Lung (tissue), 12 donors: ENCODE results near the gene MRPL30. TPM values are rescaled to one million over a fixed set of nuclear protein-coding genes. Genes with fewer than 3 reads are reported as not detected.

ENCODE experiments used
- ATAC-seq: fragments of 200-7000 bp; cut with Tn5 transposase; one replicate; pipeline ENCODE4 v1.9.1; 2020; ENCODE audit warnings: moderate number of reproducible peaks; ENCODE audit not compliant: insufficient read depth, low FRiP score
- DNase-seq, 3 donors: peaks; one replicate each; pipeline ENCODE4 v3.0.0-alpha.2; 2013 to 2017
- H3K27ac ChIP-seq, 2 donors: one replicate each; pipeline ENCODE4 v1.5.1; 2013; ENCODE audit warnings: mild to moderate bottlenecking in 2 of 2, moderate library complexity in 2 of 2, control low read depth in 1 of 2, inconsistent platforms in 1 of 2, low read depth in 1 of 2, low read length in 1 of 2
- H3K27me3 ChIP-seq, 3 donors: one replicate each; pipeline ENCODE4 v1.5.1; 2013; ENCODE audit warnings: low read length in 2 of 3; ENCODE audit not compliant: control insufficient read depth in 3 of 3, insufficient read depth in 3 of 3
- H3K36me3 ChIP-seq, 4 donors: one replicate each; pipeline ENCODE4 v1.5.1; 2013; ENCODE audit warnings: low read length in 4 of 4, mild to moderate bottlenecking in 1 of 4, moderate library complexity in 1 of 4; ENCODE audit not compliant: control insufficient read depth in 4 of 4, insufficient read depth in 4 of 4
- H3K4me1 ChIP-seq, 5 donors: one replicate each; pipeline ENCODE4 v1.5.1; 2013; ENCODE audit warnings: low read length in 5 of 5, mild to moderate bottlenecking in 2 of 5, moderate library complexity in 1 of 5; ENCODE audit not compliant: control insufficient read depth in 5 of 5, insufficient read depth in 5 of 5
- H3K4me3 ChIP-seq: one replicate; pipeline ENCODE4 v1.5.1; 2013; ENCODE audit warnings: mild to moderate bottlenecking, control low read depth, moderate library complexity
- H3K9ac ChIP-seq, 2 donors: one replicate each; pipeline ENCODE4 v1.5.1; 2013; ENCODE audit warnings: low read length in 2 of 2, control low read depth in 1 of 2; ENCODE audit not compliant: insufficient read depth in 1 of 2
- H3K9me3 ChIP-seq, 4 donors: one replicate each; pipeline ENCODE4 v1.5.1; 2013; ENCODE audit warnings: low read length in 3 of 4, mild to moderate bottlenecking in 1 of 4, moderate library complexity in 1 of 4; ENCODE audit not compliant: control insufficient read depth in 4 of 4, insufficient read depth in 3 of 4
- WGBS, 2 donors: extraction: QIAGEN DNeasy Blood & Tissue Kit; methylation state at CpG; one replicate each; pipeline ENCODE4 v1.1.7; 2013; 5-methylcytosine and 5-hydroxymethylcytosine counted together
- polyA plus RNA-seq, 2 donors: library from polyadenylated mRNA; stranded (reverse); fragments of 200-250 nt; gene quantifications; one replicate each; pipeline ENCODE4 v1.2.1, GENCODE V29; 2013
- total RNA-seq, 2 donors: library from RNA; depleted of rRNA in 1 of 2; stranded (reverse); fragments of >200 nt in 1 of 2; gene quantifications; one replicate each; pipeline ENCODE4 v1.2.1, GENCODE V29; 2014 to 2021
- TF ChIP-seq, protein P1 (sequence below): IDR thresholded peaks from 2 replicates; pipeline ENCODE4 v1.5.1; 2012; ENCODE audit warnings: mild to moderate bottlenecking; ENCODE audit errors: control extremely low read depth, extremely low read depth
- donor health status: control.
- donor health status: control.
- donor health status: Bipolar disorder and iron deficiency.
- donor health status: healthy.
- donor health status: DM: yes; HTN: yes; CAD: no.

MRPL30 gene
- total and polyA plus RNA-seq, 4 donors, result 15.2 to 34.2 (median 20.0) TPM

DNA sequence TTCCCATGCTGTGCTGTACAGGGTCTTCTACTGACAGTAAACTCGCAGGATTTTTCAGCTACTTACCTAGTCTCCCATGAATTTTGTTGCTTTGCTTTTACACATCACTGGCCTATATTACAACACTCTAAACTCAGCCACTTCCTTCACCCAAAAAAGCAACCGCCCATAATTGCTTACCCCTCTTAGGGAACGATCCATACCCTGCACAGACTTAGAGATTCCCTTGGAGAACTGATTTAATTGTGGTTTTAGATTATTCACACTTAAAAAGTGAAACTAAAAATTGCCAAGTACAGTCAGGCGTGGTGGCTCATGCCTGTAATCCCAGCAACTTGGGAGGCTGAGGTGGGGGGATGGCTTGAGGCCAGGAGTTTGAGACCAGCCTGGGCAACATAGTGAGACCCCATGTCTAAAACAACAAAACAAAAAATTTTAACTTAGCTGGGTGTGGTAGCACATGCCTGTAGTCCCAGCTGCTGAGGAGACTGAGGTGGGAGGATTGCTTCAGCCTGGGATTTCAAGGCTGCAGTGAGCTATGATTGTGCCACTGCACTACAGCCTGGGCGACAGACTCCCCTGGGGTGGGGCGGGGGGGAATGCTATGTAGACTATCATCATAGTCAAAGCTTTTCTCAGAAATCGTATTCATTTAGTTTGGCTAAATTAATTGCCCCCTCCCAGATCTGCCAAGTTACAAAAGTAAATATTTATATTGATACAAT, 19.3 kb downstream of the MRPL30 start:
- 71 to 79% methylated on average over 7 of the region's 7 CpGs for WGBS, 2 donors
- TF ChIP-seq, protein P1, sequence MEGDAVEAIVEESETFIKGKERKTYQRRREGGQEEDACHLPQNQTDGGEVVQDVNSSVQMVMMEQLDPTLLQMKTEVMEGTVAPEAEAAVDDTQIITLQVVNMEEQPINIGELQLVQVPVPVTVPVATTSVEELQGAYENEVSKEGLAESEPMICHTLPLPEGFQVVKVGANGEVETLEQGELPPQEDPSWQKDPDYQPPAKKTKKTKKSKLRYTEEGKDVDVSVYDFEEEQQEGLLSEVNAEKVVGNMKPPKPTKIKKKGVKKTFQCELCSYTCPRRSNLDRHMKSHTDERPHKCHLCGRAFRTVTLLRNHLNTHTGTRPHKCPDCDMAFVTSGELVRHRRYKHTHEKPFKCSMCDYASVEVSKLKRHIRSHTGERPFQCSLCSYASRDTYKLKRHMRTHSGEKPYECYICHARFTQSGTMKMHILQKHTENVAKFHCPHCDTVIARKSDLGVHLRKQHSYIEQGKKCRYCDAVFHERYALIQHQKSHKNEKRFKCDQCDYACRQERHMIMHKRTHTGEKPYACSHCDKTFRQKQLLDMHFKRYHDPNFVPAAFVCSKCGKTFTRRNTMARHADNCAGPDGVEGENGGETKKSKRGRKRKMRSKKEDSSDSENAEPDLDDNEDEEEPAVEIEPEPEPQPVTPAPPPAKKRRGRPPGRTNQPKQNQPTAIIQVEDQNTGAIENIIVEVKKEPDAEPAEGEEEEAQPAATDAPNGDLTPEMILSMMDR, result no peak
- Histone ChIP-seq H3K9ac (no peak overlapping the region), H3K36me3 (peaks cover 5 to 16% (median 11%) of the 10 kb centered on the region in 4 donors), H3K27ac (no peak overlapping the region), H3K9me3 (no peaks in the 10 kb centered on the region), H3K27me3 (no peaks in the 10 kb centered on the region), H3K4me1 (peaks cover 0 to 1% (median 0%) of the 10 kb centered on the region in 5 donors), H3K4me3 (no peak overlapping the region)
- DNase-seq, result no peak
- no peak for ATAC-seq

GRCh38 chr2:99201959-99202678, 21.1 kb downstream of the MRPL30 start:
- WGBS, 2 donors, result 93 to 98% methylated on average over 4 of the region's 4 CpGs

GRCh38 chr2:99205491-99205890, 24.5 kb downstream of the MRPL30 start:
- no peak overlapping the region for H3K9ac ChIP-seq
- no peak for DNase-seq
- WGBS, 2 donors, result 82 to 91% methylated on average over 5 of the region's 5 CpGs
- H3K4me3 ChIP-seq, result no peak overlapping the region
- no peaks in the 10 kb centered on the region for H3K27me3 ChIP-seq
- no peaks in the 10 kb centered on the region for H3K4me1 ChIP-seq
- H3K27ac ChIP-seq, result no peak overlapping the region
- H3K36me3 ChIP-seq, result no peaks in the 10 kb centered on the region
- no peaks in the 10 kb centered on the region for H3K9me3 ChIP-seq
- no peak for ATAC-seq
- TF ChIP-seq, protein P1, result no peak

More at GRCh38 chr2:99201959-99202678, 21.1 kb downstream of the MRPL30 start:
- Histone ChIP-seq H3K9me3 (no peaks in the 10 kb centered on the region), H3K4me1 (peaks cover 0 to 1% (median 0%) of the 10 kb centered on the region in 5 donors), H3K4me3 (no peak overlapping the region), H3K27me3 (no peaks in the 10 kb centered on the region), H3K27ac (no peak overlapping the region), H3K36me3 (peaks cover 3 to 9% (median 4%) of the 10 kb centered on the region in 4 donors), H3K9ac (no peak overlapping the region)
- ATAC-seq (no peak), DNase-seq (no peak)
- TF ChIP-seq, protein P1, result no peak
